ENCODE measurements around the gene KLHL41.
A peak's percentile ranks its signal among the peaks of the same experiment; 100 is the strongest.
"Not testable (repeated sequence)": the region's sequence is repeated elsewhere in the genome, so short reads cannot be mapped to it uniquely, and the experiment has no call there.

KLHL41 gene

GRCh38 chr2:169572821-169573159 lies 63.3 kb downstream of the KLHL41 start:
- DNase-seq (ENCODE audit: low read depth), result no peak

- DNase-seq (ENCODE audit: low read depth), result peak; percentile 83
Measured at GRCh38 chr2:169573160-169573973, 63.9 kb downstream of the KLHL41 start, which contains the start of gene FASTKD1. Gene FASTKD1 (minus strand): TSS chr2:169573865. CDS start chr2:169572029, 1,836 bp downstream.

- no peak for DNase-seq (ENCODE audit: low read depth)
Measured at GRCh38 chr2:169573974-169574299, 64.4 kb downstream of the KLHL41 start.

GRCh38 chr2:169574539-169574938 lies 65.0 kb downstream of the KLHL41 start:
- DNase-seq (ENCODE audit: low read depth), result not testable (repeated sequence)

- not testable (repeated sequence) for DNase-seq (ENCODE audit: low read depth)
Measured at GRCh38 chr2:169575264-169575663, 65.8 kb downstream of the KLHL41 start.

Measured in activated T-cell treated with anti-CD3 and anti-CD28 coated beads for 48 hours (primary cell).